ENCODE data around the gene PGP.
A peak's percentile ranks its signal among the peaks of the same experiment; 100 is the strongest.

Gene PGP

DNA sequence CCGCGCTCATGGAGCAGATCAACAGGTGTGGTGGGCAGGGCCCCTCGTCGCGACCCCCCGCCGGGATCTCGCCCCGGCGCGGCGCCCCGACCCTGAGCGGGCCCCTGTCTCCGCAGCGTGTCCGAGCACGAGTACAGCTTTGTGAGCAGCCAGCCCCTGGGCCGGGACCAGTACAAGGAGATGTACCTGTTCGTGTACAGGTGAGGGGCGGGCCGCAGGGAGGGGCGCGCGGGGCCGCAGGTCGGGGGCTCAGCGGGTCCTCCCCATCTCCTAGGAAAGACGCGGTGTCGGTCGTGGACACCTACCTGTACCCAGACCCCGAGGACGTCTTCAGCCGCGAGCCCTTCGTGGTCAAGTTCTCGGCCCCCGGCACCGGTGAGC is 22.5 kb upstream of the PGP start:
- DNase-seq (ENCODE audit: low spot score): no peak

DNA sequence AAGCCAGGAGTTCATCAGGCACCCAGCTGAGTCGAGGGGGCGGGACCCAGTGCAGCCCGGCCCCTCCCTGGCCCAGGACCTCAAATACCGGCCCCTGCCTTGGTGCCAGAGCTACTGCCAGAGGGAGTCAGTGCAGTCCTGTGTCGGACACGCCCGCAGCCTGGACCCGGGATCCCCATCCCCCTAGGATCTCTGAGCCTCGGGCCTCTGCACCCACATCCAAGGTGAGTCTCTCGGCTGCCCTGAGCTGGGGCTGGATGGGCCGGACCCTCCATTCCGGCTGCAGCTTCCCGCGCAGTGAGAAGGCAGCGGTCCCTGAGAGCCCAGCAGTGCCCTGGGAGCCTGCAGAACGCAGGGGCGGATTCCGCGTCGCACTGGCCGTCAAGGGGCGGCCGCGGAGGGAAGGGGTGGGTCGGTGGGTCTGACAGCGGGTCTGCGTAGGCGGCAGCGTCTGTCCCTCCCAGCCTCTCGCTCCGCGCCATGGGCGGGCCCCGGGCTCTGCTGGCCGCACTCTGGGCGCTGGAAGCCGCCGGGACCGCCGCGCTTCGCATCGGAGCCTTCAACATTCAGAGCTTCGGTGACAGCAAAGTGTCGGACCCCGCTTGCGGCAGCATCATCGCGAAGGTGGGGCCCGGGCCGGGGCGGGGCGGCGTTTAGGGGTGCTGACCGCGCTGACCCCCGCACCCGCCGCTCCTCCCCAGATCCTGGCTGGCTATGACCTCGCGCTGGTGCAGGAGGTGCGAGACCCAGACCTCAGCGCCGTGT is 21.9 kb upstream of the PGP start, which contains the start of gene DNASE1L2:
Gene DNASE1L2 (plus strand): TSS at position 108 of the 765 bp plus-strand sequence. CDS start 373 bp downstream, at position 481.
- no peak for DNase-seq (ENCODE audit: low spot score)

DNA sequence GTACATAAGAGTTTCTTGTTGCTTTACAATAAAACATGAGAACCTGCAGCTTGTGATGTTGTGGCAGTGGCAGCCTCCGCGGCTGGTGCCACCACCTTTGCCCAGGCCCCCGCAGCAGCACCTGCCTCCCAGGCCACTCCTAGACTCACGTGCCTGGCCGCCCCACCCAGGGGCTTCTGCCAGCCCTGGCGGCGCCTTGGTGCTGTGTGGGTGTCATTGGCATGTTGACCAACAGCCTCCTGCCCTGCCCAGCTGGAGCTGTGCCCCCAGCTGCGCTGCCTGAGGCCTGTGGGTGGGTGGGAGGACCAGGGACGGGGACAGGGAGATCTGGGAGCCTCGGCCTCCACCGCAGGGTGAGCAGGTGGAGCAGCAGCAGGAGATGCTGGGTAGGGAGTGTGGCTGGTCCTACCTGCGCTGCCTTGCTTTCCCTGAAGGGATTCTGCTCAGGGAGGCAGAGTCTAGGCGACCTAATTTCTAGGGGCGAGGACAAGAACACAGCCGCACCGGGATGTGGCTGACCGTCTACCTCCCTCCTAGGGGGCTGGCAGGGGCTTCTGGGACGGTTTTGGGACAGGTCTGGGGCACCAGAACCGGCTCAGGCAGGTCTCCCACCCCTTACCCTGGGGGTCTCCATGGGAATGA is 21.2 kb upstream of the PGP start:
- DNase-seq (ENCODE audit: low spot score): no peak

DNA sequence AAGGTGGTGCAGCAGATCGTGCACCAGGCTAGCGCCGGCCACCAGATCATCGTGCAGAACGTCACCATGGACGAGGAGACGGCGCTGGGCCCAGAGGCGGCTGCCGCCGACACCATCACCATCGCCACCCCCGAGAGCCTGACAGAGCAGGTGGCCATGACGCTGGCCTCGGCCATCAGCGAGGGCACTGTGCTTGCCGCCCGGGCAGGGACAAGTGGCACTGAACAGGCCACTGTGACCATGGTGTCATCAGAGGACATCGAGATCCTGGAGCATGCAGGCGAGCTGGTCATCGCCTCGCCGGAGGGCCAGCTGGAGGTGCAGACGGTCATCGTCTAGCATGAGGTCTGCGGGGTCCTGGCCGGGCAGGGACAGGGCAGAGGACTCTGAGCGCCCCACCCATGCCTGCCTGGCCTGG is 20.6 kb upstream of the PGP start:
- no peak for DNase-seq (ENCODE audit: low spot score)

DNA sequence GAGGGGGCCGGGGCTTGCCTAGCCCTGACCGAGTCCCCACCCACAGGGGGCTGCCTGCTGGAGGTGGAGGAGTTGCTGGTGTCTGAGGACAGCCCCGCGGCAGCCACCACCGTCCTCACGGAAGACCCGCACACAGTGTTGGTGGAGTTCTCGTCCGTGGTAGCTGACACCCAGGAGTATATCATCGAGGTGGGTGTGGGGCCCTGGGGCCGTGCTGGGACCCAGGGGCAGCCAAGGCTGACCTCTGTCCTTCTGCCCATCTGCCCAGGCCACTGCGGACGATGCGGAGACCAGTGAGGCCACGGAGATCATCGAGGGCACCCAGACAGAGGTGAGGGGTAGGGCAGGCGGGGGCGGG is 20.2 kb upstream of the PGP start:
- no peak for DNase-seq (ENCODE audit: low spot score)

DNA sequence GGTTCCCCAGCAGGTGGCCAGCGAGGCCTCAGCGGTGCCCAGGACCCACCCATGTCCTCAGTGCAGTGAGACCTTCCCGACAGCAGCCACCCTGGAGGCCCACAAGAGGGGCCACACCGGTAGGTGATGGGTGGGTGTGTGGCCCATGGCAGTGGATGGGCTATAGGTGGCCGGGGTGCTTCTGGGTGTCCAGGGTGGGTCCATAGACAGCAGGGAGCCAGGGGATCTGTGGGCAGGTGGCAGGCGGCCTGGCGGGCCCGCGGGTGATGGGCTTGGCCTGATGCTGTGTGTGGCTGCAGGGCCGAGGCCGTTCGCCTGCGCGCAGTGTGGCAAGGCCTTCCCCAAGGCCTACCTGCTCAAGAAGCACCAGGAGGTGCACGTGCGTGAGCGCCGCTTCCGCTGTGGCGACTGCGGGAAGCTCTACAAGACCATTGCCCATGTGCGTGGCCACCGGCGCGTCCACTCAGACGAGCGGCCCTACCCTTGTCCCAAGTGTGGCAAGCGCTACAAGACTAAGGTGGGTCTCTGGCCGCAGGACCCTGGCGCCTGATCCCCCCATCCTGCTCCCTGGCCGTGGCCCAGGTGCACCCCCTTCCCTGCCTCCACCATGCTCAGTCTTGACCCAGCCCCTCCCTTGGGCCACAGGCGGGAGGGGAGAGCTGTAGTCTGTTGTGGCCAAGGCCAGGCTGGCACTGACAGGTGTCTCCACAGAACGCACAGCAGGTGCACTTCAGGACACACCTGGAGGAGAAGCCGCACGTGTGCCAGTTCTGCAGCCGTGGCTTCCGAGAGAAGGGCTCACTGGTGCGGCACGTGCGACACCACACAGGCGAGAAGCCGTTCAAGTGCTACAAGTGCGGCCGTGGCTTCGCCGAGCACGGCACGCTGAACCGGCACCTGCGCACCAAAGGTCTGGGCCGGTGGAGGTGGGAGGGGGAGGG is 19.5 kb upstream of the PGP start:
- DNase-seq (ENCODE audit: low spot score): no peak

DNA sequence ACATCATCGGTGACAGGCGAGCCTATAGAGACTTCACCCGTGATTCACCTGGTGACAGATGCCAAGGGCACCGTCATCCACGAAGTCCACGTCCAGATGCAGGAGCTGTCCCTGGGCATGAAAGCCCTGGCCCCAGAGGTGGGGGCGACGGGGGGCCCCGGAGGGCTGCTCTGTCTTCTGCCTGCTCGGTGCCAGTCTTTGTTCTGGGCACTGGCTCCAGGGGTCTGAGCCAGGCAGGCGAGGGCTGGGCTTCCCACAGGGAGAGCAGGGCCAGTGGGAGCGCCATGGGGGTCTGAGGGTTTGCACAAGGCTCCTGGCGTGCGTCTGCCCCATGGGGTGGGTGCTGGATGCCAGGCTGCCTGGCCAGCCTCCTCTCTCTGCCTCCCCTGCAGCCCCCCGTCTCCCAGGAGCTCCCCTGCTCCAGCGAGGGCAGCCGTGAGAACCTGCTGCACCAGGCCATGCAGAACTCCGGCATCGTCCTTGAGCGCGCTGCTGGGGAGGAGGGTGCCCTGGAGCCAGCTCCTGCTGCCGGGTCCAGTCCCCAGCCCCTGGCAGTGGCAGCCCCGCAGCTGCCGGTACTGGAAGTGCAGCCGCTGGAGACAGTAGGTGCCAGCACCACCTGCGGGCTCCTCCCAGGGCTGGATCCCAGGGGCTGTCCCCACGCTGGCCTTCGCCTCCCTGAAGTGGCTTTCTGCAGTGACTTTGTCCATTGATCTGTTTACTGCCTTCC is 18.6 kb upstream of the PGP start:
- DNase-seq (ENCODE audit: low spot score): no peak

DNA sequence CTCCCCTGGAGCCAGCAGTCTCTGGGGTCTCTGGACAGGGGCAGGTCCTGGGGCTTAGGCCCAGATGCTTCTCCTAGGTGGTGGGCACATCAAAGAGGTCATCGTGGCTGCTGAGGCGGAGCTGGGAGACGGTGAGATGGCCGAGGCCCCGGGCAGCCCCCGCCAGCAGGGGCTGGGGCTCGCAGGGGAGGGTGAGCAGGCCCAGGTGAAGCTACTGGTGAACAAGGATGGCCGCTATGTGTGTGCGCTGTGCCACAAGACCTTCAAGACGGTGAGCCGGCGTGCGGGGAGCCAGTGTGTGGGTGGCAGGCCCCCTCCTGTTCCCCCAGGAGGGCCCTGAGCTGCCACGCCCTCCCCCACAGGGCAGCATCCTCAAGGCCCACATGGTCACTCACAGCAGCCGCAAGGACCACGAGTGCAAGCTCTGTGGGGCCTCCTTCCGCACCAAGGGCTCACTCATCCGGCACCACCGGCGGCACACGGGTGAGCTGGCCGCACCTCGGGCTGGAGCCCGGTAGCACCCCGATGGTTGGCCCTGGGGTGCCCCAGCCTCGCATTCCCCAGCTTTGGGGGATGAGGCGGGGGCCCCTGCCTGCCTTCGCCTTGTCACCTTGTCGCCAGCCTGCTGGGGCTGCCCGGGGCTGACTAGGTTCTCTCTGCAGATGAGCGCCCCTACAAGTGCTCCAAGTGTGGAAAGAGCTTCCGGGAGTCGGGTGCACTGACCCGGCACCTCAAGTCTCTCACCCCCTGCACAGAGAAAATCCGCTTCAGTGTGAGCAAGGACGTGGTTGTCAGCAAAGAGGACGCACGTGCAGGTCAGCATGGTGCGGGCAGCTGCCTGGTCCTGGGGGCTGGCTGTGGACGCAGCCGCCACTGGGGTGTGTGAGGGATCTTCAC is 17.7 kb upstream of the PGP start:
- no peak for DNase-seq (ENCODE audit: low spot score)

DNA sequence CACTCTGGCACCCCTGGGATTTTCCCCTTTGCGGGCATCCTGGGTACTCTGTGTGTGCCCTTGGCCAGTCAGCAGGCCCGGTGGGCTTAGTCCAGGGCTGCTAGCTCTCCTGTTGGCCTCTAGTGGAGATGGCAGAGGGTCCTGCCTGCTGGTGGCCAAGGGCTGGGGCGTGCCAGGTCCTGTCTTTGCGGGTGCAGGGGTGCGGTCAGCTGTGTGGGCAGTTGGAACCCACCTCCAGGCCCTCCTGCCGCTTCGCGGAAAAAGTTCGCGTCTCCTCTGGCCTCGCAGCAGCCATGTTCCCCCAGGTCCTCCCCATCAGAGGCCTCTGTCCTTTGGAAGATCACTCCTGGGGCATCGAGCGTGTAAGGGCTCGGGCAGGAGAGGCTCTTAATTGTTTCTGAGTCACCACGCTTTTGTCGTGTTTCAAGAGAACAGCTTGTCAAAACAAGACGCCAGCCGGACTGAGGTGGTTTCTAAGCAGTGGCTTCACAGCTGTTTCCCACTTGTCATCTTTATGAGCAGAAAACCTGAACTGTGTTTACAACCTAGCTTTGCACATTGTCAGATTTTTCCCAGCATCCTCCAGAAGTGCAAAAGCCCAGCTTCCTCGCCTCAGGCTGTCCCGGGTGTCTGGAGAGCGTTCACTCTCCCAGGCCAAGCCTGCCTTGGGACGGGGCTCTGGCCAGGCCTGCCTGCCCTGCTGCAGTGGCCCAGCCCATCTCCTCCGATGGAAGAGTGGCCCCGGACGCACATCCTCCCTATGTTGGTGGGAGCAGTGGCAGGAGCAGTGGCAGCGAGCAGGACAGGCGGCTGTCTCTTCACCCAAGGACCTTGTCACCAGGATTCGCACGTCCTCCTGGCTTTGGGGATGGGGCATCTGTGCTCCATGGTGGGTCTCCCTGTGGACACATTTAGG is 16.6 kb upstream of the PGP start:
- DNase-seq (ENCODE audit: low spot score): no peak

DNA sequence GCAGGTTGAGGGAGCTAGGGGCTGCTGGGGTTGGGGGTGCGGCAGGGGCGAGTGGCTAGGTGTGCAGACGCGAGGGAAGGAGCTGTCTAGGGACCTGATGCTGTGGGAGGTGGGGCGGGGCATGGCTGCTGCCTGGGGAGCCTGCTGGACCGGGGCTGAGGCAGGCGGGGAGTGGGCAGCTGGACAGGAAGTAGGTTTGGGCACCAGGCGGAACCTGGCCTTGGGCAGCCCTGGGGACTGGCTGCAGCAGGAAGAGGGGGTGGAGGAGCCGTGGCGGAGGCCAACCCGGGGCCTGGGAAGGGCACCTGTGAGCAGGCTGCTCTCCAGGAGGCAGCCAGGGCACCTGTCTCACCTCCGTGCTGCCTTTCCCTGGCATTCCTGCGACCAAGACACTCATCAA is 15.7 kb upstream of the PGP start:
- no peak for DNase-seq (ENCODE audit: low spot score)

DNA sequence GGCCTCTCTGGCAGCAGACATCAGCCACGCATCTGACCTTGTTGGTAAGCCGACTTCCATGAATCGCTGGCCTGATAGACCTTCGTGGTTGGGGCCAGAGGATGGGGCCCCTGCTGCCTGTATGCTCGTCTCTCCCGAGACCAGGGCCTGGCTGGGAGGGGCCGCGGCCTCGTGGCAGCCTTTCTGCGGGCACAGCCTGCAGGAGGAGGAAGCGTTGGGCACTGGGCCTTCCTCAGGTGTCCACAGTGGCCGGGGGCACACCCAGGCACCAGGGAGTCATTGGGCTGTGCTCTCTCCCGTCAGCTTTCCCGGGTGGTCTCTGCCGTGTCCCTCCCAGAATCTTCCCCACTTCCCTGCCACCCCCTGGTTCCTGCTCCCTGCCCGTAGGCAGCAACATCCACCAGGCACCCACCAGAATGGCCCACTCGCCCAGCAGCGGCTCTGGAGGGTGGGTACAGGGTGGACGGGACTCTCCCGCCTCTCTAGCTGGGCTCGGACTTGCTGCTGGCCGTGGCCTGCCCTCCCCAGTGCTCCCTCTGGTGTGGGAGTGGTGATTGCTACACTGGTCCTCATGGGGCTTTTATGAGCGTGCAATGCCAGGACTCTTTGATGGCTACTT is 15.1 kb upstream of the PGP start:
- DNase-seq (ENCODE audit: low spot score): no peak

DNA sequence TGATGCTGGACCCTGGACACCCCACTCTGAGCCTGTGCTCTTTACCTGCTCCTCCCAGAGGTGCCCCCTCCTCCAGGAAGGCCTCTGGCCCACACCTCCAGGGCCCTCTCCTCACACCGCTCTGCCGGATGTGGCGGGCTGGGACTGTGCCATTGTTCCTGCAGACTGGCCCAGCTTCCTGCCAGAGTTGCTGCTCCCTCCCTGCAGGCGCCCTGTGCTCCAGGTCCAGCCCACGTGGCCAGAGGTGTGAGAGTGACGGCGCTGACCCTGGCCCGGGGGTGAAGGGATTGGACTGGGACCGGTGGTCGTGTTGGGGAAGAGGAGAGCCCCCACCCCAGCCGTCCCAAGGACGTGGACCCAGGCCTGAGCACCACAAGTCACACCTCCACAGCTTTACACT is 14.5 kb upstream of the PGP start:
- no peak for DNase-seq (ENCODE audit: low spot score)

DNA sequence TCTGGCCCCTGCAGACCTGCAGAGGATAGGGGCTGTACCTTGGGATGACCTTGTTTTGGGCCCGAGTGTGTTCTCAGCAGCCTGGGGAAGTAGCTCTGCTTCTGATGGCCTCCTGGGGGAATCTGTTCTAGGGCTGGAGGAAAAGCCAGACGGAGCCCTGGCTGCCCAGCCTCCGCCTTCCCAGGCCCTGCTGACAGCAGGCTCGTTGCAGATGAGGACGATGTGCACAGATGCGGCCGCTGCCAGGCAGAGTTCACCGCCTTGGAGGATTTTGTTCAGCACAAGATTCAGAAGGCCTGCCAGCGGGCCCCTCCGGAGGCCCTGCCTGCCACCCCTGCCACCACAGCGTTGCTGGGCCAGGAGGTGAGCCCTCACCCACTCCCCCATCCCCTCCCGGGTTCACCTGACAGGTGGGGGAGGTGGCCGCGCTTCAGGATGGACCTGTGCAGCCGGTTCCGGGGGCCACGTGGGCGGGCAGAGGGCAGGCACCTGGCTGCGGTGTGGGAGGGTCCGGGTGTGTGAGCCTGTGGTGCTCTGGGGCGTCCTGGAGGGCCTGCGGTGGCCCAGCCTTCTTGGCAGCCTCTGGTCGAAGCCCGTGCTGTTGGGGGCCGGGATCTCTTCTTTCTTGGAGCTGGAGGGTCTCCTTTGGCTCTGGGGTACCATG is 13.7 kb upstream of the PGP start:
- no peak for DNase-seq (ENCODE audit: low spot score)

DNA sequence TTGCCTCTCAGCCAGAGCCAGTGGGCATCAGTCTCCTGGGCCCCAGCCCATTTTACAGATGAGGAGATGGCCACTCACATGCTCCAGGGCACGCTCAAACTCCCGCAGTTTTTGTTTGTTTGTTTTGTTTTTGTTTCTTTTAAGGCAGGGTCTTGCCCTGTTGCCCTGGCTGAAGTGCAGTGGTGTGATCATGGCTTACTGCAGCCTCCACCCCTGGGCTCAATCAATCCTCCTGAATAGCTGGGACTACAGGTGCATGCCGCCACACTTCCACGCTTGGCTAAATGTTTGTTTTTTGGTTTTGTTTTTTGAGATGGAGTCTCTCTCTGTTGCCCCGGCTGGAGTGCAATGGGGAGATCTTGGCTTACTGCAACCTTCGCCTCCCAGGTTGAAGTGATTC is 12.3 kb upstream of the PGP start:
- no peak for DNase-seq (ENCODE audit: low spot score)

DNA sequence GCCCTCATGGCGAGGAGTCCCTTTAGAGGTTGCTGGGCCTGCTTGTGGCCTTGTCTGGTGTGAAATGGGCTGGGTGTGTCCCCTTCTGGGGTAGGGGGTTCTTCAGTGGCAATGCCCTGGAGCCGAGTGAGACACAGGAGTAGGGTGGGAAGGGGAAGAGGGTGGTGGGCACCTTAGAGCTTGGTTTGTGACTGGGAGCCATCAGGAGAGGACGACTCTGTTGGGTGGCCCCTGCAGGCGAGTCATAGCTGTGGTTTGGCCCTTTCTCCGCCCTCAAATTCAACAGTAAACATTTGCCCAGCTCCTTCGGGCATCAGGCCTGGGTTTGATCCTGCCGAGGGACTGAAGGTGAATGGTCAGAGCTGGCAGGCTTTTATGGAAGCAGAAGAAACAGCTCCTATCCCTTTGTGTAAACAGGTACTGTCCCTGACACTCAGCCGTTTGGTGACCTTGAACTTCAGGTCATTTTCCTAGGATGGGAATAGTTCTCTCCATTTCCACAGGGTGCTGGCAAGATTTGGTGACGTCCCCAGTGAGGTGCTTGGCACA is 11.7 kb upstream of the PGP start:
- no peak for DNase-seq (ENCODE audit: low spot score)

DNA sequence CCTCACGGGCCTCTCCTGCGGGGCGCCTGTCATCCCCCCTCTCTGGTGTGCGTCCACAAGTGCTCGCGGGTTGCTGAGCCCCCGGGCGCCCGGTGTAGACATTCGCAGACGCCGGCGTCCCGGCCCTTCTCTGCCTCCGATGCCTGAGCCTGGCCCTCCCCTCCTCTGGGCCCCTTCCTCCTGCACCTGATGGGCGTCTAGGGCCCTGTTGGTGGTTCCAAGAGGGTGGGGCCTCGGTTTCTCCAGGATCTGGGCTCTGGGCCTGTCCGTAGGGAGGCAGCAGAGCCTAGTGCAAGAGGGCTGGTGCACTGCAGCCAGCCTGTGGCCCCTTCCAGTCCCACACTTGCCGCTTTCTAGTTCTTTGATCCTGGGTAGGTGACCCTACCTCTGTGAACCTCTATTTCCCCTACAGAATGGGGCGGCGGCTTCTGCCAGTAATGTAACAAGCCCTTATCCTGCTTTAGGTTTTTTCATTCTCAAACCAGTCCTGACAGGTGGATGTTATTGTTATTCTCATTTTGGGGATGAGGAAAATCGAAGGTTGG is 9.4 kb upstream of the PGP start:
- no peak for DNase-seq (ENCODE audit: low spot score)

DNA sequence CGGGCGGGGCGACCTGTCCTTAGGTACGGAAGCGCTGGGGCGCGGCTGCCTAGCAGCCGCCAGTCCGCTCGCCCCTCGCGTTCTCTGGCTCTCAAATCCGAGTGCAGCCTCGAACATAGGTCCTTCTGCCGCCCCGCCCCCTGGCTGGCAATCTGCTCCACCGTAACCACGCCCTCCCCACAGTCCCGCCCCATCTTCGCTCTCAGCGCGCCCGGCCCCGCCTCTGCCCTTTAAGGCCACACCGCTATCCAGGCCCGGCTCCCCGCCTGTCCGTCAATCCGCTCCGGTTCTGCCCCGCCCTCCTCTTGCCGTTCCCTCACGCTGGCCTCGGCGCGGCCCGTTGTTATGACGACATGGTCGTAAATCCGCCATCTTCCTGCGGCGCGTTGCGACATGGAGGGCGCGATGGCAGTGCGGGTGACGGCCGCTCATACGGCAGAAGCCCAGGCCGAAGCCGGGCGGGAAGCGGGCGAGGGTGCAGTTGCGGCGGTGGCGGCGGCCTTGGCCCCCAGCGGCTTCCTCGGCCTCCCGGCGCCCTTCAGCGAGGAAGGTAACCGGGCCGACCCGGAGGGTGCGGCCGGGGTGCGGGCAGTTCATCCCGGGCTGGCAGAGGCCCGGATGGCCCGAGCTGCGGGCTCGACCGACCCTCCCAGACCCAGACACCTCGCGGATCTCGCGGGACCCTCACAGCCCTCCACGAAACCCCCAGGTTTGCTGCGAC is 8.7 kb upstream of the PGP start, which contains the start of gene E4F1:
Gene E4F1 (plus strand): TSS at position 371 of the 721 bp plus-strand sequence. CDS start 23 bp downstream, at position 394.
- DNase-seq (ENCODE audit: low spot score): peak; percentile 99

DNA sequence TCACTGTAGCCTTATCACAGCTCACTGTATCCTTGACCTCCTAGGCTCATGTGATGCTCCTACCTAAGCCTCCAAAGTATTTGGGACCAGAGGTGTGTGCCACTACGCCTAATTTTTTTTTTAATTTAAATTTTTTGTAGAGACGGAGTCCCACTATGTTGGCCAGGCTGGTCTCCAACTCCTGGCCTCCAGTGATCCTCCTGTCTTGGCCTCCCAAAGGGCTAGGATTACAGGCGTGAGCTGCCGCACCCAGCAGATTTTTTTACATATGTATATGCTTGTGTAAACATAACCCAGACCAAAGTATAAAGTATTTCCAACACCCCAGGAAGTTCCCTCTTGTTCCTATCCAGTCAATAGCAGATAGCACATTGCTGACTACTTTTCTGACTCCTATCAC is 1.7 kb upstream of the PGP start:
- DNase-seq (ENCODE audit: low spot score): no peak

Data from CD4-positive, alpha-beta T cell treated with Interleukin-6 at 100 ng/mL for 8 hours (primary cell).